ENCODE data around the gene APOOL.

The APOOL gene

GRCh38 chrX:85084770-85085393 lies 81.2 kb downstream of the APOOL start:
- DNase-seq (ENCODE audit: low spot score) = peak; percentile 40

GRCh38 chrX:85089321-85089840 lies 85.7 kb downstream of the APOOL start:
- DNase-seq (ENCODE audit: low spot score) = no peak

- no peak for DNase-seq (ENCODE audit: low spot score)
Observed at GRCh38 chrX:85107407-85107806, 103.7 kb downstream of the APOOL start.

GRCh38 chrX:85108165-85108564 lies 104.5 kb downstream of the APOOL start:
- no peak for DNase-seq (ENCODE audit: low spot score)

GRCh38 chrX:85109235-85109634 lies 105.6 kb downstream of the APOOL start:
- DNase-seq (ENCODE audit: low spot score) = no peak

DNA sequence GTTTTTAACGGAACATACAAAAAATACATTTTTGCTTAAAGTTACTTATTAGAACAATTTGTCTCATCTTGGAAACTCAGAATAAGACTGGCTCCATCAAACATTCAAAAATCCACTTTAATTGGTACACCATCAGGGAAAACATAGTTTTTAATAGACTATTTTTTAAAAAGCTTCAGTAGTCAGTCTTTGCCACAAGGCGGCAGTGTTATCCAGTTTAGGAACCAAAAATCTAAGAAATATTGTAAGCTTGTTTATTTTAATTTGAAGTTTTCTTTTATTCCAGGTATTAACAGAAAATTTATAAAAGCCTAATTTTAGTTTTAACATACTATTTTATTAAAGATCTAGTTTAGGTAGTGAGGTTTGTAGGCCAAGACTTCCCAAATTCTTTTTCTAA lies 107.7 kb downstream of the APOOL start:
- peak; percentile 9 for DNase-seq (ENCODE audit: low spot score)

DNA sequence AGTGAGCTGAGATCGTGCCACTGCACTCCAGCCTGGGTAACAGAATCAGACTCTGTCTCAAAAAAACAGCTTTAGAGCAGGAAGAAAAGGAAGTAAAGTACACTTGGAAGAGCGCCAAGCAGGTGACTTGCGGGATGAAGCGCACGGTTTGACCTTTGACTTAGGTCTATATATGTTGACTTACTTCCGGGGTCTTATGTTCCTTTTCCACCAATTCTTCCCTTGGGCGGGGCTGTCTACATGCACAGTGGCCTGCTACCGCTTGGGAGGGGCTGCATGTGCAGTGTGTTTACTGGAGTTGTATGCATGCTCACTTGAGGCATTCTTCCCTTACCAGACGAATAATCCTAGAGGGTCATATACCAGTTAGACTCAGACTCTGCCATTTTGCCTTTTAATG lies 108.6 kb downstream of the APOOL start:
- DNase-seq (ENCODE audit: low spot score) = no peak

DNA sequence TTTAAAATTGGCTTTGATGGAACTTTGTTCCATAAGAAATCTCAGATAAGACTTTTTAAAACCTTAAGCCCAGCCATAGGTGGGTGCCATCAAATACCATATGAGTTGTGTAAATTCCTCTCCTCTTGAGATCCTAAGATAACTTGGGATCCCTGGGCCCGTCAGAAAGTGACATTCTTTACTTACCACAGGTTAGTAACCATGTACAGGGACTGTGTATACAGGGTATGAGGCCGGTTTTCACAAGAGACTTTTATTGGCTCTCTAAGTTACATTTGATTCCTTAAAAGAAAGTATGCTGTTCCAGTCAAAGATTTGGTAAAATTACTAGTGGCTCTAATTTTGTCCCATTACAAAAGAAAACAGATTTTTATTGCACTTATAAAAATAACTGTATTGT lies 110.1 kb downstream of the APOOL start:
- no peak for DNase-seq (ENCODE audit: low spot score)

- DNase-seq (ENCODE audit: low spot score) = no peak
Observed at GRCh38 chrX:85114171-85114570, 110.5 kb downstream of the APOOL start.

- no peak for DNase-seq (ENCODE audit: low spot score)
Observed at GRCh38 chrX:85114776-85115175, 111.1 kb downstream of the APOOL start.

DNA sequence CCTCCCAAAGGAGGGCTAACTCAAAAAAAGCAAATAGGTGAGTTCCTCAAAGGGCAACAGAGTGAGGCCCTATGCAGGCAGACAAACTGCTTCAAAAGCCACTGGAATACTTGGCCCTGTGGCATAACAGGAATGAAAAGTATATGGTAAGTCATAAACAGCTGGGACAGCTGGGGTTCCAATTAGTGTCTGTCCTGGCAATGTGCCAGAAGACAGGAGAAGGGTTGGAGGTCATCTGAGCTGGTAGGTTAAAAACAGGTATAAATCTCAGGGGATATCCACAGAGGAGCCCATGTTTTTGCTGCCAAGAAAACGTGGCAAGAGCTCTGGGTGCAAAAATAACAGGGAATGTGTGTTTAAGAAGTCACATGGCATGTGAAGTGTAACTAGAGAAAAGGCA lies 111.6 kb downstream of the APOOL start:
- DNase-seq (ENCODE audit: low spot score) = no peak

DNA sequence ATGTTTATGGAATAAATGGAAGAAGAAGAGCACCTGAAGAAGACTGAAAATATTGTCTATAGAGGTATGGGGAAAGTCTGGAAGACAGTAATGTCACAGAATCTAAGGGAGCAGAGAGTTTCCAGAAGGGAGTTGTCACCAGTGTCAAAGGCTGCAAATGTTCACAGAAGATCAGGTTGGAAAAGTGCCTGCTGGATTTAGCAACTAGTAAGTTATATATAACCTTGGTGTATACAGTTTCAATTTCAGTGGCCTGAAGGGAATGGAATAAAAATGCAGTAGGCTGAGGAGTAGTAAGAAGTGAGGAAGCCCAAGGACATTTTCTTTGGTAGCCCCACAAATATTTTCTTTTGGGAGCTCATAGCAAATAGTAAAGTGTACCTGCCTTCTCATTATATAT lies 132.7 kb downstream of the APOOL start:
- no peak for DNase-seq (ENCODE audit: low spot score)

GRCh38 chrX:85139422-85139821 lies 135.7 kb downstream of the APOOL start:
- DNase-seq (ENCODE audit: low spot score) = no peak

DNA sequence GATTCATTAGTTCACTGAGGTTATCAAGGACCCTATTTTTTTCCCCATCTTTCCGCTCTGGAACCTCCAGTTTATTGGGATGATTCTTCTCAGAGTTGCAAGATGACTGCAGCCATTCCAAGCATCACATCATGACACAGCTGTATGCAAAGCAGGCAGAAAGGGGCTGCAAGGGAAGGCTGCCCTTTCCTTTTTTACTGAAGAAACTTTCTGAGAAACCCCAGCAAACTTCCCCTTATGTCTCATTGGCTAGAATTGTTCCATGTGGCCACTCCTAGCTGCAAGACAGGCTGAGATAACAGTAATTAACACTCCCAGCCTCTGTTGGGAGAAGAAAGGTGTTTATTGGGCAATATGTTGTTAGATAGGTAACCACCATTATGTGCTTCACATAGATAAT lies 137.3 kb downstream of the APOOL start:
- no peak for DNase-seq (ENCODE audit: low spot score)
